A549 (cell line): ENCODE results near the gene CYP26B1. TPM values are rescaled to one million over a fixed set of nuclear protein-coding genes. Genes with fewer than 3 reads are reported as not detected.

Source experiments
- ATAC-seq, 2 experiments: fragments of 200-7000 bp in 1 of 2; fragments of >200 bp in 1 of 2; cut with Nextera tagmentation in 1 of 2; cut with Tn5 transposase in 1 of 2; 3 replicates each; pipeline versions ENCODE4 v1.8.0 to v1.9.1; 2018 to 2020; ENCODE audit warnings: mild to moderate bottlenecking in 1 of 2, moderate library complexity in 1 of 2
- CTCF ChIA-PET: fragments of 300-600 bp; sonication (Branson Sonifier 250); formaldehyde crosslinking; extraction: SDS; loops from one replicate; lab custom pipeline; 2021; ENCODE audit warnings: antibody characterized with exemption, inconsistent platforms; lab: Yijun Ruan, JAX
- POLR2A ChIA-PET: fragments of 350-600 bp; formaldehyde crosslinking; extraction: SDS; loops from one replicate; lab custom pipeline; 2021; ENCODE audit warnings: antibody characterized with exemption, inconsistent platforms; lab: Yijun Ruan, JAX
- DNase-seq, 2 experiments: peaks; one replicate each; pipeline versions ENCODE4 v3.0.0 to v3.0.0-alpha.2; 2011 to 2016; ENCODE audit warnings: low read depth in 1 of 2, low spot score in 1 of 2
- FAIRE-seq: peaks from 2 replicates; lab custom pipeline; 2011; peaks lifted over from hg19 to GRCh38; lab: Jason Lieb, UNC
- H3K27ac ChIP-seq, 2 experiments: fragments of >200 bp; sonication (Bioruptor Twin); formaldehyde crosslinking; 3 replicates each; pipeline ENCODE4 v1.5.1; 2016 to 2017
- H3K4me1 ChIP-seq: fragments of >200 bp; sonication (Bioruptor Twin); formaldehyde crosslinking; 3 replicates; pipeline ENCODE4 v1.6.1; 2016
- H3K4me2 ChIP-seq: fragments of >200 bp; sonication (Bioruptor Twin); formaldehyde crosslinking; 3 replicates; pipeline ENCODE4 v1.6.1; 2016
- H3K4me3 ChIP-seq: fragments of >200 bp; sonication (Bioruptor Twin); formaldehyde crosslinking; 3 replicates; pipeline ENCODE4 v1.5.1; 2016
- H3K9me3 ChIP-seq: fragments of >200 bp; sonication (Bioruptor Twin); formaldehyde crosslinking; 3 replicates; pipeline ENCODE4 v1.6.1; 2016
- CBX8 ChIP-seq: fragments of 200-600 bp; sonication (generic); IDR thresholded peaks from 2 replicates; pipeline ENCODE4 v1.6.1; 2016
- CHD2 ChIP-seq: fragments of 150-350 bp; IDR thresholded peaks from 2 replicates; pipeline ENCODE4 v1.6.1; 2014; ENCODE audit warnings: low read length; ENCODE audit not compliant: partially characterized antibody
- EHF ChIP-seq: fragments of 250-450 bp; sonication (Bioruptor Pico); IDR thresholded peaks from 2 replicates; pipeline ENCODE4 v1.5.0; 2020; ENCODE audit warnings: mild to moderate bottlenecking
- EHMT2 ChIP-seq: fragments of 200-600 bp; sonication (generic); IDR thresholded peaks from 2 replicates; pipeline ENCODE4 v1.6.1; 2016; ENCODE audit warnings: antibody characterized with exemption, low read depth, mild to moderate bottlenecking, moderate library complexity
- FOSB ChIP-seq: fragments of 250-450 bp; sonication (Bioruptor Pico); IDR thresholded peaks from 2 replicates; pipeline ENCODE4 v1.5.0; 2020; ENCODE audit warnings: mild to moderate bottlenecking, moderate library complexity
- FOSL2 ChIP-seq, 2 experiments: fragments of 450-650 bp in 1 of 2; fragments of >200 bp in 1 of 2; sonication (Bioruptor Twin) in 1 of 2; formaldehyde crosslinking; IDR thresholded peaks; 2 replicates each; pipeline versions ENCODE4 v1.5.0 to v1.6.1; 2016 to 2020; ENCODE audit warnings: mild to moderate bottlenecking in 1 of 2, moderate library complexity in 1 of 2
- GATA3 ChIP-seq: IDR thresholded peaks from 2 replicates; pipeline ENCODE4 v1.6.1; 2012; ENCODE audit warnings: borderline replicate concordance
- HDAC2 ChIP-seq: fragments of 200-600 bp; sonication (generic); IDR thresholded peaks from 2 replicates; pipeline ENCODE4 v1.6.1; 2016
- HOXB13 ChIP-seq: fragments of 250-450 bp; sonication (Bioruptor Pico); IDR thresholded peaks from 2 replicates; pipeline ENCODE4 v1.5.0; 2020; ENCODE audit warnings: low read depth, mild to moderate bottlenecking, moderate library complexity
- JUN ChIP-seq, 2 experiments: fragments of >200 bp; sonication (Bioruptor Twin); formaldehyde crosslinking; IDR thresholded peaks; 2 replicates in 1 of 2; 3 replicates in 1 of 2; pipeline ENCODE4 v1.6.1; 2016 to 2017
- JUNB ChIP-seq: fragments of >200 bp; sonication (Bioruptor Twin); formaldehyde crosslinking; IDR thresholded peaks from 2 replicates; pipeline ENCODE4 v1.6.1; 2016
- KDM5A ChIP-seq: fragments of 200-600 bp; sonication (generic); IDR thresholded peaks from 2 replicates; pipeline ENCODE4 v1.6.1; 2016; ENCODE audit warnings: antibody characterized with exemption, mild to moderate bottlenecking
- MAZ ChIP-seq: fragments of 150-350 bp; IDR thresholded peaks from 2 replicates; pipeline ENCODE4 v1.6.1; 2014; ENCODE audit warnings: antibody characterized with exemption, low read depth, low read length, borderline replicate concordance
- MYC ChIP-seq: IDR thresholded peaks from 2 replicates; pipeline ENCODE4 v1.6.1; 2012; ENCODE audit warnings: mild to moderate bottlenecking, inconsistent platforms, low read length, improper control_type of control experiment, borderline replicate concordance
- NFE2L2 ChIP-seq: fragments of 150-350 bp; conservative IDR thresholded peaks from 2 replicates; pipeline ENCODE4 v1.6.1; 2014; ENCODE audit warnings: low read length
- NPAS2 ChIP-seq: fragments of 250-450 bp; sonication (Bioruptor Pico); IDR thresholded peaks from 2 replicates; pipeline ENCODE4 v1.8.0; 2022; ENCODE audit warnings: mild to moderate bottlenecking, moderate library complexity, borderline replicate concordance
- NR3C1 ChIP-seq: fragments of >200 bp; sonication (Bioruptor Twin); formaldehyde crosslinking; IDR thresholded peaks from 3 replicates; pipeline ENCODE4 v1.6.1; 2017
- PHF8 ChIP-seq: fragments of 200-600 bp; sonication (generic); IDR thresholded peaks from 2 replicates; pipeline ENCODE4 v1.6.1; 2016; ENCODE audit warnings: low read depth, mild to moderate bottlenecking, antibody characterized with exemption, moderate library complexity, borderline replicate concordance
- POLR2A ChIP-seq: IDR thresholded peaks from 2 replicates; pipeline ENCODE4 v1.6.1; 2012; ENCODE audit warnings: mild to moderate bottlenecking, low read length
- RAD21 ChIP-seq, 2 experiments: fragments of >200 bp in 1 of 2; sonication (Bioruptor Twin) in 1 of 2; formaldehyde crosslinking in 1 of 2; IDR thresholded peaks in 1 of 2; conservative IDR thresholded peaks in 1 of 2; 2 replicates in 1 of 2; 3 replicates in 1 of 2; pipeline ENCODE4 v1.6.1; 2012 to 2018; ENCODE audit warnings: inconsistent platforms in 1 of 2
- RFX5 ChIP-seq: fragments of 450-650 bp; IDR thresholded peaks from 2 replicates; pipeline ENCODE4 v1.7.1; 2014; ENCODE audit warnings: antibody characterized with exemption, mild to moderate bottlenecking, moderate library complexity
- RNF2 ChIP-seq: fragments of 200-600 bp; sonication (generic); IDR thresholded peaks from 2 replicates; pipeline ENCODE4 v1.6.1; 2016; ENCODE audit warnings: low read depth, mild to moderate bottlenecking, antibody characterized with exemption, moderate library complexity, borderline replicate concordance
- SREBF2 ChIP-seq: fragments of 450-650 bp; IDR thresholded peaks from 2 replicates; pipeline ENCODE4 v1.6.1; 2014; ENCODE audit warnings: mild to moderate bottlenecking, moderate library complexity
- ZC3H11A ChIP-seq: fragments of 450-650 bp; IDR thresholded peaks from 2 replicates; pipeline ENCODE4 v1.6.1; 2014; ENCODE audit warnings: antibody characterized with exemption, mild to moderate bottlenecking
- ZNF302 ChIP-seq: fragments of 250-450 bp; sonication (Bioruptor Pico); IDR thresholded peaks from 2 replicates; pipeline ENCODE4 v1.9.0; 2021; ENCODE audit warnings: inconsistent platforms, mild to moderate bottlenecking, moderate library complexity
- WGBS: methylation state at CpG from one replicate; pipeline ENCODE4 v1.1.6; 2017; ENCODE audit errors: missing lambda C conversion rate; 5-methylcytosine and 5-hydroxymethylcytosine counted together
- polyA plus RNA-seq, 4 experiments: library from polyadenylated mRNA; depleted of rRNA in 3 of 4; stranded (reverse); fragments of >200 nt; fragmentation: RNase III in 1 of 4; extraction: RNeasy Plus Mini Kit Qiagen cat#74134 plus additional on column Dnase treatment in 1 of 4; gene quantifications; 2 replicates in 3 of 4; 3 replicates in 1 of 4; pipeline ENCODE4 v1.2.3, GENCODE V29; 2011 to 2017
- TF ChIP-seq, protein P1 (sequence below): IDR thresholded peaks from 2 replicates; pipeline ENCODE4 v1.6.1; 2012
- TF ChIP-seq, protein P2 (sequence below): fragments of 150-350 bp; IDR thresholded peaks from 2 replicates; pipeline ENCODE4 v1.6.1; 2014; ENCODE audit warnings: low read depth, mild to moderate bottlenecking, low read length
- TF ChIP-seq, protein P3 (sequence below): IDR thresholded peaks from 2 replicates; pipeline ENCODE4 v1.6.1; 2012; ENCODE audit warnings: low read depth, borderline replicate concordance
- TF ChIP-seq, protein P4 (sequence below): fragments of >200 bp; sonication (Bioruptor Twin); formaldehyde crosslinking; IDR thresholded peaks from 3 replicates; pipeline ENCODE4 v1.5.1; 2016
- TF ChIP-seq, protein P5 (sequence below): IDR thresholded peaks from 2 replicates; pipeline ENCODE4 v1.6.1; 2012

The CYP26B1 gene
- polyA plus RNA-seq, 2 of the 4 experiments (the other 2 are of a cell fraction): 9.7 to 13.6 TPM

DNA sequence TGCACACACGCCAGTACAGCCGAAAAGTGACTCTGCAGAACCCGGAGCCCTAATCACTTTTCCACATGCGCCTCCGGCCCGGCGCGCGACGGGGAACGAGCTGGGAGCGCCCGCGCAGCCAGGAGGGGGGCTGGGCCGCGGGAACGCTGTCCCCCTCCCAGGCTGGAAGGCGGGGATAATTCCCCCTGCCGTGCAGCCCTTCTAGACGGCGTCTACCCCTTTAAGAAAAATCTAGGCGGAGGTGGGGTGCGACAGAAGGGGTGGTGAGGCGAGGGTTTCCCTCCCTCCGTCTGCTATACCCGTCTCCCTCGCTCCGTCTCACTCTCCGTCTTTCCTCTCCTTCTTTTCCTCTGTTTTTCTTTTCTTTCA lies 2.4 kb downstream of the CYP26B1 start (continued):
- TF ChIP-seq NFE2L2: no peak
- TF ChIP-seq, protein P1, sequence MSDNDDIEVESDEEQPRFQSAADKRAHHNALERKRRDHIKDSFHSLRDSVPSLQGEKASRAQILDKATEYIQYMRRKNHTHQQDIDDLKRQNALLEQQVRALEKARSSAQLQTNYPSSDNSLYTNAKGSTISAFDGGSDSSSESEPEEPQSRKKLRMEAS: peak; percentile 52; the same call in 1 of the 2 replicates
- 0 out of 2 replicates have a peak, but pooled peaks have one; percentile 3 for TF ChIP-seq CBX8
- no peak for TF ChIP-seq RFX5
- TF ChIP-seq KDM5A: no peak
- no peak for TF ChIP-seq JUN (IDR thresholded peaks at IDR 0.05)
- TF ChIP-seq HDAC2: 0 out of 2 replicates have a peak, but pooled peaks have one; percentile 23
- TF ChIP-seq MYC: no peak
- TF ChIP-seq, protein P2, sequence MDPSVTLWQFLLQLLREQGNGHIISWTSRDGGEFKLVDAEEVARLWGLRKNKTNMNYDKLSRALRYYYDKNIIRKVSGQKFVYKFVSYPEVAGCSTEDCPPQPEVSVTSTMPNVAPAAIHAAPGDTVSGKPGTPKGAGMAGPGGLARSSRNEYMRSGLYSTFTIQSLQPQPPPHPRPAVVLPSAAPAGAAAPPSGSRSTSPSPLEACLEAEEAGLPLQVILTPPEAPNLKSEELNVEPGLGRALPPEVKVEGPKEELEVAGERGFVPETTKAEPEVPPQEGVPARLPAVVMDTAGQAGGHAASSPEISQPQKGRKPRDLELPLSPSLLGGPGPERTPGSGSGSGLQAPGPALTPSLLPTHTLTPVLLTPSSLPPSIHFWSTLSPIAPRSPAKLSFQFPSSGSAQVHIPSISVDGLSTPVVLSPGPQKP: no peak
- TF ChIP-seq PHF8: no peak
- no peak for TF ChIP-seq JUNB
- no peak for TF ChIP-seq EHMT2
- TF ChIP-seq SREBF2: no peak
- no peak for TF ChIP-seq ZC3H11A
- TF ChIP-seq ZNF302 (CRISPR knock-in tag): no peak
- no peak for TF ChIP-seq EHF (CRISPR knock-in tag)
- TF ChIP-seq NR3C1: no peak
- TF ChIP-seq CHD2: no peak
- TF ChIP-seq, protein P3, sequence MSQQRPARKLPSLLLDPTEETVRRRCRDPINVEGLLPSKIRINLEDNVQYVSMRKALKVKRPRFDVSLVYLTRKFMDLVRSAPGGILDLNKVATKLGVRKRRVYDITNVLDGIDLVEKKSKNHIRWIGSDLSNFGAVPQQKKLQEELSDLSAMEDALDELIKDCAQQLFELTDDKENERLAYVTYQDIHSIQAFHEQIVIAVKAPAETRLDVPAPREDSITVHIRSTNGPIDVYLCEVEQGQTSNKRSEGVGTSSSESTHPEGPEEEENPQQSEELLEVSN: 0 out of 2 replicates have a peak, but pooled peaks have one; percentile 63
- no peak for TF ChIP-seq HOXB13 (CRISPR knock-in tag)
- TF ChIP-seq, protein P4, sequence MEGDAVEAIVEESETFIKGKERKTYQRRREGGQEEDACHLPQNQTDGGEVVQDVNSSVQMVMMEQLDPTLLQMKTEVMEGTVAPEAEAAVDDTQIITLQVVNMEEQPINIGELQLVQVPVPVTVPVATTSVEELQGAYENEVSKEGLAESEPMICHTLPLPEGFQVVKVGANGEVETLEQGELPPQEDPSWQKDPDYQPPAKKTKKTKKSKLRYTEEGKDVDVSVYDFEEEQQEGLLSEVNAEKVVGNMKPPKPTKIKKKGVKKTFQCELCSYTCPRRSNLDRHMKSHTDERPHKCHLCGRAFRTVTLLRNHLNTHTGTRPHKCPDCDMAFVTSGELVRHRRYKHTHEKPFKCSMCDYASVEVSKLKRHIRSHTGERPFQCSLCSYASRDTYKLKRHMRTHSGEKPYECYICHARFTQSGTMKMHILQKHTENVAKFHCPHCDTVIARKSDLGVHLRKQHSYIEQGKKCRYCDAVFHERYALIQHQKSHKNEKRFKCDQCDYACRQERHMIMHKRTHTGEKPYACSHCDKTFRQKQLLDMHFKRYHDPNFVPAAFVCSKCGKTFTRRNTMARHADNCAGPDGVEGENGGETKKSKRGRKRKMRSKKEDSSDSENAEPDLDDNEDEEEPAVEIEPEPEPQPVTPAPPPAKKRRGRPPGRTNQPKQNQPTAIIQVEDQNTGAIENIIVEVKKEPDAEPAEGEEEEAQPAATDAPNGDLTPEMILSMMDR: no peak

DNA sequence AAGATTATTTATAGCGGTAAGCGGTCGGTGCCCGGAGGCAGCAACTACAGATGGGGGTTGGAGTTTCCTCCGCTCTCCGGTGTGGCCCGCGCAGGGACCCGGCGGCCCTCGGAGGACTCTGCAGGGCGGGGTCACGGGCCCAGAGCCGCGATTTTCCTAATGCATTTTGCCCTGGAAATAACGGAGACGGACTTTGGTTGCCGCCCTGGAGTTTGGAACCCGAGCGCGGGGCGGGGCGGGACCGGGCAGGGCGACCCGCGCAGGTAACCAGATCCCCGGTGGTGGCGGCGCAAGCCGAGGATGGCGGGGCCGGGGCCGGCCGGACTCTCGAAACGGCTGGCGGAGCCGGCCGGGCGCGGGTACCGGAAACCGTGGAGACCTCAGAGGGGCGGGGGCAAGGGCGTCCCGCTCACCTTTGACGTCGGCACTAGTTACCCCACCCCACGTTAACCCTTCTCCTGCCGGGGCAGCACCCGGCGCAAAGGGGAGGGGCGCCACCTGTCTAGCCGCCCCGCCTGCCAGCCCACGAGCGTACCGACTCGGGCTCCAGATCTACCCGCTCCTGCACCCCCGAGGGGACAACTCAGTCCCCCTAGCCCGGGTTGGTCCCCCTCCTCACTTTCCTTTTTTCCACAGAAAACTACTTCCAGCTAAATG lies 2.9 kb downstream of the CYP26B1 start:
- Histone ChIP-seq H3K27ac (peak overlapping the region; percentile 89 to 92), H3K4me1 (peaks cover 40% of the 10 kb centered on the region)
- CTCF ChIA-PET: interaction anchor here (0.7 to 1.4 kb wide), 3 partner anchors 11 to 435 kb away, joined by 3 read pairs; no protein-coding TSS in a partner anchor
- WGBS: 1% methylated on average over 37 of the region's 63 CpGs
- TF ChIP-seq, protein P1: 0 out of 2 replicates have a peak, but pooled peaks have one; percentile 62
- TF ChIP-seq POLR2A (peak; percentile 23; the same call in 1 of the 2 replicates), RAD21 (conservative IDR thresholded peaks at IDR 0.05 in 1 of 2, IDR thresholded peaks at IDR 0.05 in 1 of 2) (peak; percentile 13 to 19; a peak in 3 of 5 replicates), EHMT2 (no peak), JUNB (no peak), FOSB (no peak), ZNF302 (CRISPR knock-in tag) (no peak), ZC3H11A (no peak), GATA3 (no peak), JUN (IDR thresholded peaks at IDR 0.05) (peak; percentile 36 to 54; a peak in 1 of 5 replicates), NPAS2 (CRISPR knock-in tag) (no peak), FOSL2 (IDR thresholded peaks at IDR 0.05) (no peak), FOSL2 (CRISPR knock-in tag; IDR thresholded peaks at IDR 0.05) (no peak), MAZ (peak; percentile 56; the same call in 1 of the 2 replicates), RNF2 (peak; percentile 26; the same call in 1 of the 2 replicates)
- TF ChIP-seq, protein P5, sequence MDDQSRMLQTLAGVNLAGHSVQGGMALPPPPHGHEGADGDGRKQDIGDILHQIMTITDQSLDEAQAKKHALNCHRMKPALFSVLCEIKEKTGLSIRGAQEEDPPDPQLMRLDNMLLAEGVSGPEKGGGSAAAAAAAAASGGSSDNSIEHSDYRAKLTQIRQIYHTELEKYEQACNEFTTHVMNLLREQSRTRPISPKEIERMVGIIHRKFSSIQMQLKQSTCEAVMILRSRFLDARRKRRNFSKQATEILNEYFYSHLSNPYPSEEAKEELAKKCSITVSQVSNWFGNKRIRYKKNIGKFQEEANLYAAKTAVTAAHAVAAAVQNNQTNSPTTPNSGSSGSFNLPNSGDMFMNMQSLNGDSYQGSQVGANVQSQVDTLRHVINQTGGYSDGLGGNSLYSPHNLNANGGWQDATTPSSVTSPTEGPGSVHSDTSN: 0 out of 2 replicates have a peak, but pooled peaks have one; percentile 14
- TF ChIP-seq, all 56 proteins: peak for 7
- peak overlapping the region; percentile 61 for H3K4me3 ChIP-seq
- POLR2A ChIA-PET: no interaction called here
- H3K4me2 ChIP-seq: peak overlapping the region; percentile 98
- DNase-seq (peak; percentile 88 to 96), FAIRE-seq (no peak), ATAC-seq (peak; percentile 49 to 71)
- H3K9me3 ChIP-seq: no peaks in the 10 kb centered on the region
